ENCODE measurements around the gene GINS2.

The GINS2 gene

DNA sequence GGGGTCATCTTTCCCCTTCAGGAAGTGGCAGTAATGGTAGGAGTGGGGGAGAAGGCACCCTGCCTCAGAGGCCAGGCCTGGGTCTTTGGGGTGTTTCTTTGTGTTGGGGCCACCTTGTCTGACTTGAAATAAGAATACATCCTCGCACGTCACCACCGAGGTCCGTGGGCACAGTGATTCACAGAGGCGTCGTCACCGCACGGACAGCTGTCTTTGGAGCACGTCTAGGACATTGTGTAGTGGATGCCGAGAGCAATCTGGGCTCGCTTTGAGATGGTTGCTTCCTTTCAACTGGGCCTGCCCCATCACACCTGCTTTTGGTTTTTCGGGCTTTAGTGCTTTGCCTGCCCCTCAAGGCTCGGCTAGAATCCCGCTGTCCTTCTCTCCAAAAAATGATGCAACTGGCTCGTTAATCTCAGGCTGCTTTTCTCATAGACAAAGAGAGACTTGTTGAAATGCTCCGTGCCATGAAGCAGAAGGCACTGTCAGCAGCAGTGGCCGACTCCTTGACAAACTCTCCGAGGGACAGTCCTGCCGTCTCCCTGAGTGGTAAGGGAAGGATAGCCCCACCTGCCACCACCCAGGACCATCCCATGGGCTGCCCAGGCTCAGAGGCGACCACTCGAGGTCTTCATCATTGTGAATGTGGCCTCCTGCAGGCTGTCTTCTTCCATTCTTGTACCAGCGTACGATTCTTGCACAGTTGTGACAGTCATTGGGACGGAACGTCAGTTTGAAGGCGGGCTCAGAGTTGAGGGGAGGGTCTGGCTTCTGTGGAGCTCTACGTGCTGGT, 24.0 kb downstream of the GINS2 start:
- no peak for DNase-seq

DNA sequence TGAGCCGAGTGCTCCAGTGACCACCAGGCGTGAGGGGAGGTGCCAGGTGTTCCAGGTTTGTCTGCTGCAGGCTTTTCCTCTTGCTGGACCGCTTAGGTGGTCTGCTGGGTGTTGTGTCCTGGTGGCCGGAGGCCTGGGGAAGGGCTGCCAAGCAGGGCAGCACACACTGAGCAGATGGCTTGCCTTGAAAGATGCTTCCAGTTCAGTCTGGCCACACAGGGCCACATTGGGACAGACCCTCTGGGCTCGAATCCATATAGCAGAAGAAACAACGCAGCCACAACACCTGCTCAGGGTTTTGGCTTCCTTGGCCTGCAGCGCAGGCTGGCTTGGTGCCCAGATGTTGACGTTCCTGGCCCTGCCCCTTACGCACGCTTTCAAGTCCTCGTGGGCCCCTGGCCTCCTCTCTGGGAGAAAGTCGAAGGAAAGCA, 24.8 kb downstream of the GINS2 start:
- no peak for DNase-seq

DNA sequence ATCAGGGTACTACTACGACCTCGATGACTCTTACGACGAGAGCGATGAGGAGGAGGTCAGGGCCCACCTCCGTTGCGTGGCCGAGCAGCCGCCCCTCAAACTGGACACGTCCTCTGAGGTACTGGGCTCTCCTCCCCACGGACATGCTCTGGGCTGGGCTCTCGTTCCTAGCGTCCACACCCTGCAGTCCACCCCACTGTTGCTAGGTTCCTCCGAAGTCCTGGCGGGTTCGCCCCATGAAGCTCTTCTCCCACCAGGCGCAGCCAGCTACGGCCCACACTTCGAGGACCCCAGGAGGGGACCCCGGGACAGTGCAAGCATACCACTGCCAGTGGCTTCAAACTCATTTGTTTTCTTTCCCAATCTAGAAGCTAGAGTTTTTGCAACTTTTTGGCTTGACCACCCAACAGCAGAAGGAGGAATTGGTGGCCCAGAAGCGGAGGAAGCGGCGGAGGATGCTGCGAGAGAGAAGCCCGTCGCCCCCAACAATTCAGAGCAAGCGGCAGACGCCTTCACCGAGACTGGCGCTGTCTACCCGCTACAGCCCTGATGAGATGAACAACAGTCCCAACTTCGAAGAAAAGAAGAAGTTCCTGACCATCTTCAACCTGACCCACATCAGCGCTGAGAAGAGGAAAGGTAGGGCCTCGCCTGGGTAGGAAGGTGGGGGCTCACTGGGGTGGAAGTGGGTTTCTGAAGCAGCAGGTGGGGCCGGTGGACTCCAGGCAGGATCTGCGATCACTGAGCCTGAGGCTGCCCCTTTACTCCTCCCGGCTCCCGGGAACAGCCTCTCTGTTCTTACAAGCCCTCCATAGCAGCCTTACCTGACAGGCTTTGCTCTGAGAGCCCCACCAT, 25.6 kb downstream of the GINS2 start:
- DNase-seq, result no peak

DNA sequence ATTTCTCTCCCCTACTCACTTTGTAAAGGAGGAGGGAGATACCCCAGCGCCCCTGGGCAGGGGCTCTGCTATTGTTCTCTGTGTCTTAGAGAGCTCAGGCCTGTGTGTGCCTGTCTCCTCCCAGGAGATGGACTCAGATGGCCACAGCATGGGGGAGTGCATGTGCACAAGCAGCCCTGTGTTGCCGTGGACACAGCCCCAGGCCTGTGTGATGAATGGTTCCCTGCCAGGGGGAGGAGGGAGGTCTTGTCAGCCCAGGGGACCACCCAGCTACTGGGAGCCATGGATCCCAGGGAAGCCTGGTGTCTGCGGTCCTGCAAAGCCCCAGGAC, 26.3 kb downstream of the GINS2 start:
- DNase-seq, result no peak

DNA sequence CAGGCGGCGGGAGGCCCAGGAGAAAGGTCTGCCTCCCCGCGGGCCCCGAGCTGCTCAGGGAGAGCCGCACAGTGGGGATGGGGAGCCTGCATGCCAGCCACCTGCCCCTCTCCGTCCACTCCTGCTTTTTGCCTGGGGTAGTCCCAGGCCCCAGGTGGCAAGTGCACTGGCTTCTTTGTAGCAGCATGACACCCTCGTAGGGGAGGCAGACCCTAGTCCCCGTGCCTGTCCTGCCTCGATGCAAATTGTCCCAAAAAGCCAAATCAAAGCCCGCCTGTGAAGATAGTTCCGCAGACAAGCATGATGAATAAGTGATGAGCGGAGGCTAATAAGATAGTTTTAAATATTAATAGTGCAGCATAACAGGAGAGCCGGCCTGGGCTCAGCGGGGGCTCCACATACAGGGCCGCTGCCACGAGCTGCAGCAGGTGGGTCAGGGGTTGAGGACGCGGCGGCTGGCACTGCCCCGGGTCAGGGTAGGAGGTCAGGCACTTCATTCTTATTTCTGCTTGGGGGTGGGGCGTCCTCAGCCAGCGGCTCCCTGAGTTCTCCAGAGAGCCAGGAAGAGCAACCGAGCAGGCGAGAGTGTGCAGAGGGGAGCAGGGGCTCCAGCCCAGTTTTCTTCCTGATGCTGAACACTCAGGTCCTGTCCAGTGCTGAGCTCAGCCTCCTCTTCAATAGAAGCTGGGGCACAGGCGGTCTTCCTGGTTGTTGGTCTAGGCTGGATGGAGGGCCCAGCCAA, 26.8 kb downstream of the GINS2 start:
- DNase-seq, result no peak

DNA sequence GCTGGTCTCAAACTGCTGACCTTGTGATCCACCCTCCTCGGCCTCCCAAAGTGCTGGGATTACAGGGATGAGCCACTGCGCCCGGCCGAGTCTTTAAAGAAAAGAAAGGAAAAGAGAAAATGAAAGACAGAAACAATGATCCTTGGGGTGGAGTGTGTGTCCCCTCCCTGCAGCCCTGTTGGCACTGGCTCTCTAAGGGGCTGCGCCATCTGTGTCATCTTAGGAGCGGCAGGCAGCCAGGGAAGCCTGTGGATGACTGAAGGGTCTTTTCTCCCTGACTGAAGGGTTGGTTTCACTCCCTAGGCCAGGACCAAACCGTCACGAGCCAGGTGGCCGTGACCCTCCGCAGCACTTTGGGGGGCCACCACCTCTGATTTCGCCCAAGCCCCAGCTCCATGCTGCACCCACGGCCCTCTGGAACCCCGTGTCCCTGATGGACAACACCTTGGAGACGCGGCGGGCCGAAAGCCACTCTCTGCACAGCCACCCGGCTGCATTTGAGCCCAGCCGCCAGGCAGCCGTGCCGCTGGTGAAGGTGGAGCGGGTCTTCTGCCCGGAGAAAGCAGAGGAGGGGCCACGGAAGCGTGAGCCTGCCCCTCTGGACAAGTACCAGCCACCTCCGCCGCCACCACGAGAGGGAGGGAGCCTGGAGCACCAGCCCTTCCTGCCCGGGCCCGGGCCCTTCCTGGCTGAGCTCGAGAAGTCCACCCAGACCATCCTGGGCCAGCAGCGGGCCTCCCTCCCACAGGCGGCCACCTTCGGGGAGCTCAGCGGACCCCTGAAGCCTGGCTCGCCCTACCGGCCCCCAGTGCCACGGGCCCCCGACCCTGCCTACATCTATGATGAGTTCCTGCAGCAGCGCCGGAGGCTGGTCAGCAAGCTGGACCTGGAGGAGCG, 27.7 kb downstream of the GINS2 start:
- DNase-seq, result no peak

DNA sequence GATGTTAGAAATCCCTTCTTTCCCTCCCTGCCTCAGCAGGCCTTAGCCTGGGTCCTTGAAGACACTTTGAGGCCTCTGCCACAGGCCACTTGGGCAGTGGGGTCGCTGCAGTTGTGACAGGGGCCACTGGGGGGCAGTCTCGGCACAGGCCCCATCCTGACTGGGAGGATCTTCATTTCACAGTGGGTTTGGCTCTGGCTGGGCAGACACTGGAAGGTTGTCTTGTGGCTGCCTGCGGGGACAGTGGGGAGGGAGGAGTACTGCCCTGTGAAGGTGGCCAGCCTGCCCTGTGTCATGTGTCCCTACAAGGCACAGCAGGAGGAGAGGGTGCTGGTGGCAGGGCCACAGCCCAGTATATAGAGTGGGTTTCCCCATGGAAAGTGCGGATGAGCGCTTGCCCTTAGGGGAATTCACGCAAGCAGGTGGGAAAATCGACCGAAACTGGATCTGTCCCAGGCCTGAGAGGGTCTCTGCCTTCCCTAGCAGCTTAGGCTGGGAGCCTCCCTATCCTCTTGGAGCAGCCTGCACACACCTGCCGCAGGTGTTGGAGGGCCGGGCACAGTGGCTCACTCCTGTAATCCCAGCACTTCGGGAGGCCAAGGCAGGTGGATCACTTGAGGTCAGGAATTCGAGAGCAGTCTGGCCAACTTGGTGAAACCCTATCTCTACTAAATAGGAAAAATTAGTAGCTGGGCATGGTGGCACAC, 28.8 kb downstream of the GINS2 start:
- DNase-seq, result no peak

DNA sequence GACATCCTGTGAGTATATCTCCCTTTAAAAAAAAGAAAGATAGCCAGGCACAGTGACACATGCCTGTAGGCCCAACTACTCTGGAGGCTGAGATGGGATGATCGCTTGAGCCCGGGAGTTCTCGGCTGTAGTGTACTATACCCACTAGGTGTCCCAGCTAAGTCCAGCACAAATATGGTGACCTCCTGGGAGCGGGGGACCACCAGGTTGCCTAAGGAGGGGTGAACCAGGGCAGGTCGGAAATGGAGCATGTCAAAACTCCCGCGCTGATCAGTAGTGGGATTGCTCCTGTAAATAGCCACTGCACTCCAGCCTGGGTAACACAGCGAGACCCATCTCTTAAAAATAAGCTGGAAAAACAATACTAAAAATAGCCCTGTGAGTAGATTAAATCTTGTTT, 29.4 kb downstream of the GINS2 start:
- no peak for DNase-seq

DNA sequence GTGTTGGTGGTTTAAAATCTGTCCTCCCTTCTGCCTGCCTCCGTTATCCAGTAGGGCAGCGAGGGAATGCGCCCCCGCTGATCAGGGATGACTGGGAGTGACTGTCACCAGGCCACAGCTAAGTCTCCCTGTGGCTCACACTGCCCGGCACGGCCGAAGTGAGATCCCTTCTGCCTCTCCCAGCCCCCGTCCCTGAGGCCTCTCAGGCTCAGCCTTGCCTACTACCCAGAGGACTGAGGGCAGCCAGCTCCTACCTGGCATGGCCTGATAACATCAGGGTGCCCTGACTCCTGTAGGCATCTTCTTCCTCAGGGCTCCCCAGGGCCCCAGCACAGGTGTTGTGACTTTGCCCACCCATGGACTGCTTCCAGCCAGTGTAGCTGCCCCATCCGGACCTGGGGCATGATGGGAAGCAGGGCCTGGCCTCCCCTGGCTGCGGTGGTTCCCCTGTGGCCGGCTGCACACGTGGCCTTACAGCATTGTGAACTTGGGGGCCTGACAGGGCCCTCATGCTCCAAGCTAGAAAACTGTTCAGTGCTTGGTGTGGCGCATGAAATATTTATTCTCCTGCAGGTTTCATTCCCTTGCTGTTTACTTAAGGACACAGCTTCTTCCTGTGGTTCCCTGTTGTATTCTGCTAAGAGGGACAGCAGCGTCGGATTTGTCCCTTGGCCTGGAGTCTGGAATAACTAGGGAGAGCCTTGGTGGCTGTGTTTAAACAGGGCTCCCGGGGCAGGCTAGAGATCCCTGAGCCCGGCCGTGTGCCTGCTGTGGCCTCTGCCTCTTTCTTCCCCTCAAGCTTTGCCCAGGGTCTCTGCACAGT, 30.0 kb downstream of the GINS2 start:
- DNase-seq, result no peak

DNA sequence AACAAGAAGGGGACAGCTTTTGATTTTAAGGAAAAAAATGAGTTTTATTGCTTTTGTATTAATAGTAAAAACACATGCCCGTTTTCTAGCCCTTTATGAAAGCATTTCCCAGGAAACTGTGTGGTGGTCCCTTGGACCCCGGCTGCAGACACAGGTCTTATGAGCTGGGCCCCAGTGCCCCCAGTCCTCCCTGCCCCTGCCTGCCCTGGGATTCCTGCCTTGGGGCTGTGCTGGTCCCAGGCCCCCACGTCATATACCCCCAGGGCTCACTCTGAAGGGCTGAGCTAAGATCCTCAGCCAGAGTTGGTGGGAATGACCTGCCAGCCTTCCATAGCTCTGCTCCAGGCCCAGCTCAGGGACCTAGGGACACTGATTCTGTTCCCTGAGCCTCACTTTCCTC, 30.8 kb downstream of the GINS2 start:
- no peak for DNase-seq

DNA sequence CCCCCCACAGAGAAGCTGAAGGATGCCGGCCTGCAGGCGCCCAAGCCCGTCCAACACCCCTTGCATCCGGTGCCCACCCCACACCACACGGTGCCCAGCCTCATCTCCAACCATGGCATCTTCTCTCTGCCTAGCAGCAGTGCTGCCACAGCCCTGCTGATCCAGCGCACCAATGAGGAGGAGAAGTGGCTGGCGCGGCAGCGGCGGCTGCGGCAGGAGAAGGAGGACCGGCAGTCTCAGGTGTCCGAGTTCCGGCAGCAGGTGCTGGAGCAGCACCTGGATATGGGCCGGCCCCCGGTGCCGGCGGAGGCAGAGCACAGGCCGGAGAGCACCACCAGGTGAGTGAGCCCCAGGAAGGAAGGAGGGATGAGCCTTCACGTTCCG, 31.5 kb downstream of the GINS2 start:
- no peak for DNase-seq

DNA sequence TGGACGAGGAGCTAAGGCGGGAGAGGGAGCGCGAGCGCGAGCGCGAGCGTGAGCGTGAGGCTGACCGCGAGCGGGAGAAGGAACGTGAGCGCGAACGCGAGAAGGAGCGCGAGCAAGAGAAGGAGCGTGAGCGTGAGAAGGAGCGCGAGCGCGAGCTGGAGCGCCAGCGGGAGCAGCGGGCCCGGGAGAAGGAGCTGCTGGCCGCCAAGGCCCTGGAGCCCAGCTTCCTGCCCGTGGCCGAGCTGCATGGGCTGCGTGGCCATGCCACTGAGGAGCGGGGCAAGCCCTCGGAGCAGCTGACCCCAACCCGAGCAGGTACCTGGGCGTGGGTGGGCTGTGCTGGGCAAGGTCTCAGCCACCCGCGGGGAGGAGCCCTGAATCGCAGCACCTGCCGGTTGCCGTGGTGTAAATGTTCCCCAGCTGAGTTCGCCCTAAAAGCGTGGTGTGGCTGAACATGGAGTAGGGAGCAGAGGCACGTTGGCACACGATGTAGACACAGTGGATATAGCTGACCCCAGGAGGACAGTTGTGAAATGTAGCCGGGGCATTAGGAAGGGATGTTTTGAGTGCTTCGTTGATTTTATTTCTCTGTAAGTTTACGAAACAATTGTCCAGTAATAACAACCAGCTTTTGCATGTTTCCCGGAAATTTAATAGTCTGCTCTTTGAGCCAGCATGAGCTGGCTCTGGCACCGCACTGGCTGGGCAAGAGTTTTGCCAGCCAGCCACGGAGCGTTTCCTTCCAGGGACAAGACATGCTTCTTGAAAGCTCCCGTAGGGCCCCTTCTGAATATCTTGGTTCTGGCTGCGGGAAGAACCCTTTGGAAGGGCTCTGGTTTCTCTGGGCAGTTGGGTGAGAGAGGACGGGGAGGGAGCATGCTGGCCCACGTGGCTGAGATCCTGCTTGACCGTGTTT, 32.1 kb downstream of the GINS2 start:
- DNase-seq, result no peak

DNA sequence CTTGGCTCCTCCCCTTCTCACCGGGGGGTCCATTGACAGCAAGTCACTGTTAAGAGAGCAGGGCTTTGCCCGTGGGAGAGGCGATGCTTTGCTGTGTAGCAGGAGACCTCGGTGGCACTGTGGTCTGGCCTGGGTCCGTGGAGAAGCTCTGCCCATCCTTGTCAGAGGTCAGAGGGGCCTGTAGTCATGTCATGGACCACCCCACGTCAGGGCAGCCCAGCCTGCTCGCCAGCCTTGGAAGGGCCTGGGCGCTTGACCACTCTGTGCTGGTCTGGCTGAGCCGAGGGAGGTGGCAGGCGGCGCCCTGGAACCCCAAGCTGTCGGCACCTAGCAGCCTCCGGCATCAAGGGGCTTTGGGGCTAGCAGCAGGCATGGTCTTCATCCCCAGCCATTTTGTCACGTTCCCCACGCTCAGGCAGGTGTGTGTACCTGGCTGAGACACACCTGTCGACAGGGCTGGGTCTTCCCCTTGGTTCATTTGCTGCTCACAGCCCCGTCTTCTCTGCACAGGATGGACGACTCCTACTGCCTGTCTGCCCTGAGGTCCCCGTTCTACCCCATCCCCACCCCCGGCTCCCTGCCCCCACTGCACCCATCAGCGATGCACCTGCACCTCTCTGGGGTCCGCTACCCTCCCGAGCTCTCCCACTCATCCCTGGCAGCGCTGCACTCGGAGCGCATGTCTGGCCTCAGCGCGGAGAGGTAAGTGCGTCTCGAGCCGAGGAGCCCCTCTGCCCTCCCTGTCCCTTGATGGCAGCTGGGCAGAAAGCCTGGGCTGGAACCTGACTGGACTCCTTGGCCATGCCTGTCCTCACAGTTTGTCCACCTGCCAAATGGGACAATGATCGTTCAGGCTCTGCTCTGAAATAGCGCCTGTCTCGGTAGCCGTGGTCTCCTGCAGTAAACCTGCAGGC, 33.3 kb downstream of the GINS2 start:
- no peak for DNase-seq

DNA sequence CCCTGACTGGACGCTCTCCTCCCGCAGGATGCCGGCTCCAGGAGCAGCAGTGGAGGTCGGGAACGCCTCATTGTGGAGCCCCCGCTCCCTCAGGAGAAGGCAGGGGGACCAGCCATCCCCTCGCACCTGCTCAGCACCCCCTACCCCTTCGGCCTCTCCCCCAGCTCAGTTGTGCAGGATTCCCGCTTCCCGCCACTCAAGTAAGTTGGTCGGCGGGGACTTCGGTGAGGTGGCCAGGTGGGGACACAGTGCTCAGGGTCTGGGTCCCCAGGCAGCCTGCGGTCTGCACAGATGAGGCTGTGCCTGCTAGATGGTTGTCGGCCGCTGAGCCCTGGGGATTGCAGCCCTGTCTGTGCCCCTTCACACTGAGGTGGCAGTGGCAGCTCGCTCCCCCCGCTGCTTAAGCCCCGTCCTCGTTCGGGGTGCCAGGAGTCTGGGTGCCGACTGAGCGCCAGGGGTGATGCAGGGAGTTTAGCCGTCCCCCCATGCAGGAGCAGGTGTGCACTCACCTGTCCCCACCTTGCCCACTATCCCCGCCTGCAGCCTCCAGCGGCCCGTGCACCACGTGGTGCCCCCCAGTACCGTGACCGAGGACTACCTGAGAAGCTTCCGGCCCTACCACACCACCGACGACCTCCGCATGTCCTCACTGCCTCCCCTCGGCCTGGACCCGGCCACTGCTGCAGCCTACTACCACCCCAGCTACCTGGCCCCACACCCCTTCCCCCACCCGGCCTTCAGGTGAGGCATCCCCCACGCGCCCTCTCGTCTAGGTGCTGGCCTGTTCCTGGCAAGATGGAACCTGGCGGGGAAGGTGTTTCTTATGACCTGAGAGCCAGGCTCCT, 34.3 kb downstream of the GINS2 start:
- no peak for DNase-seq

DNA sequence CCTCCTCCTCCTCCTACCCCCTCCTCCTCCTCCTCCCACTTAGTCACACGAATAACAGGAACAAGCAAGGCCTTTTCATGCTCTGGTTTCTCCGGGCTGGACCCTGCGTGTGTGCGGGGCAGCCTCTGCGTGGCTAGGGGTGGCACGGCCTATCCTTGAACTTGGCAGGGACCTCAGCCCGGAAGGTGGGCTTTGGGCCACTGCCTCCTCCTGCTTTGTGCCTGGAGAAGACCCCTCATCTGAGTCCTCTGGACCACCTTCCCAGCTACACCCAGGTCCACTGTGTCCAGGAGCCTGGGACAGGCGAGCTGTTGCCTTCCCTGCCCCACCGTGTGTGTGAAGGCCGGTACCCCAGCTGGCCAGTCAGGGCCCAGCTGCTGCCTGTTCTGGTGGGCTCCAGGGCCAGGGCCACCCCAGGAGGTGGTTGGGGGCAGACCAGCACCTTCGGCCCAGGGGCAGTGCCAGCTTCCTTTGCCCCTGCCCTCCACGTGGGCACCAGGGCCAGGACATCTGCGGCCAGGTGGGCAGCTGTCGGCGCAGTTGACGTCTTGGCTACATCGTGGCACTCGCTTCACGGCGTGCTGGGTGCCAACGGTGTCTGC, 35.4 kb downstream of the GINS2 start:
- DNase-seq, result no peak

DNA sequence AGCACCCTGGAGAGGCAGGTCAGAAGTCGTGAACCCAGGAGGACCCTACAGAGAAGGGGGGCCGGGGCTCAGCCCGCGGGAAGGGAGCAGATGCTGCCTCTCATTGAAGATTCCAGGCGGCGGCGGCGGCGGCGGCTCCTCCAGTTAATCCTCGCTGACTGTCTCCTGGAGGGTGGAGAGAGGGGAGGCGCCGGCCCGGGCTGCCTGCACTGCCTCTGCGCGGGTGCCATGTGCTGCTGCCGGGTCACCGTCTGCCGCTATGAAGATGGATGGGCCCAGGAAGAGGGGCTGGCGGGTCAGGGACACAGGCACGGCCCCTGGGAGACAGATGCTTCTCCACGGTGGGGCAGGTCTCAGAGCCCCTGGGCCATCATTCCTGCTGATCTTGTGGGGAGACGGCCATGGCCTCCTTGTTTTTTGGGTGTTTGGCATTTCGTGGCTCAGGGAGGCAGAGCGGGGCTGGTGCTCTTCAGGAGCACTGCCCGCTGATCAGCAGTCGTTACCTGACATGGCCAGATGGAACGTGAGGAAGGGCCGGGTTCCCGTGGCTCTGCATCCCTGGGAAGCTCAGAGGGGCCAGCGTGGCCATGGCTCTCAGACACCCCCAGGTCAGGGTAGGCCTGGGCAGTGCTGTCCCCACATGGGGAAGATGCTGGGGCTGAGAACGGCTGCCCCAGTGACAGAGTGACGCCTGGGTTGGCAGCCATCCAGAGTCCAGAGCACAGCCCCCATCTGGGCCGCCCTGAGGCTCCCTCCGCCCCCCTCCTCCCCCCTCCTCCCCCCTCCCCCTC, 36.1 kb downstream of the GINS2 start:
- DNase-seq, result no peak

Data from NCI-H187 treated with DMSO at 0.1 percent for 48 hours (cell line).